ENCODE data around the gene CDH23. TPM values are rescaled to one million over a fixed set of nuclear protein-coding genes. Genes with fewer than 3 reads are reported as not detected.

The CDH23 gene
- total RNA-seq, 1 donor from 2014 or later = 5.4 TPM

GRCh38 chr10:71741029-71741428, 344.3 kb downstream of the CDH23 start:
- intact Hi-C loops (cut with micrococcal nuclease) = no loop called here
- ATAC-seq = no peak
- DNase-seq = no peak

DNA sequence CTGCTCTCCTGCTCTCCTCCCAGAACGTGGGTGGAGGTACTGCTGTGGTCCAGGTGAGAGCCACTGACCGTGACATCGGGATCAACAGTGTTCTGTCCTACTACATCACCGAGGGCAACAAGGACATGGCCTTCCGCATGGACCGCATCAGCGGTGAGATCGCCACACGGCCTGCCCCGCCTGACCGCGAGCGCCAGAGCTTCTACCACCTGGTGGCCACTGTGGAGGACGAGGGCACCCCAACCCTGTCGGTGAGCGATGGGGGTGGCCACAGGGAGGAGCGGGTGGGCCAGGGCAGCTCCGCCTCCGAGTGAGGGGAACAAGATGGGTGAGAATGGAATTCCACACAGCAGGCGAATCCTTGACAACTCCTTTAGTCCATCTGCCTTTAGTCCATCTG, 345.0 kb downstream of the CDH23 start:
- no peak for ATAC-seq
- intact Hi-C loops (cut with micrococcal nuclease) = no loop called here
- DNase-seq = no peak

DNA sequence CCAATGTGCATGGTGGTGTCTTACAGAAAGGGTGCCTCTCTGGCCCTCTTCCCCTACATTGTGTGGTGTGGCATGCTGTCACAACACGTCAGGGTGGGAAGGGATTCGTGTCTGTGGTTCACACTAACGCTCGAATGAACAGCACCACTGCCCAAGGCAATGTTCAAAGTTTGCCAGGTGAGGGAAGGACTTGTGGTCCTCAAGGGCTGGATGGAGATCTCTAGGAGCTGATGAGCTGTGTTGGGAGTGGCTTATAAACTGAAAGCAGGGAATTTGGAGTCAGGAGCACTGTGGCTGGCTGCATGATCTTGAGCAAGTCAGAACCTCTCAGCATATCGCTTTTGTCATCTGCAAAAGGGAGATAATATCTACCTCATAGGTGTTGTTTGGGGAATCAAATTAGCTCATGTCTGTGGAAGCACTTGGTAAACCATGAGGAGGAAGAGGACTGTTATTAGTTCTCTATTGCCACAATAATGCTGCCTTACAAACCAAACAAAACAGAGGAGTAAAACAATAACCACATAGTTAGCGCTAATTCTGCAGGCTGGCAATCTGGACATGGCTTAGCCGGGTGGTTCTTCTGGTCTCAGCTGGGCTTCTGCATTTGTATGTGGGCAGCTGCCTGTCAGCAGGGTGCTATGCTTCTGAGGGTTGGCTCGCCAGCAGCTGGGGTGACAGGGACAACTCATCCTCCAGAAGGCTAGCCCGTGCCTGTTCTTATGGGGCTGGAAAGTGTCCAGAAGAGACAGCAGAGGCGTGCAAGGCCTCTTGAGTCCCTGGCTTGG, 345.8 kb downstream of the CDH23 start:
- no peak for DNase-seq
- ATAC-seq = no peak

GRCh38 chr10:71743089-71743838, 346.5 kb downstream of the CDH23 start:
- ATAC-seq (no peak), DNase-seq (no peak)
- intact Hi-C loops (cut with micrococcal nuclease) = no loop called here

More for the DNA sequence above, 345.8 kb downstream of the CDH23 start:
- intact Hi-C loops (cut with micrococcal nuclease) = no loop called here

DNA sequence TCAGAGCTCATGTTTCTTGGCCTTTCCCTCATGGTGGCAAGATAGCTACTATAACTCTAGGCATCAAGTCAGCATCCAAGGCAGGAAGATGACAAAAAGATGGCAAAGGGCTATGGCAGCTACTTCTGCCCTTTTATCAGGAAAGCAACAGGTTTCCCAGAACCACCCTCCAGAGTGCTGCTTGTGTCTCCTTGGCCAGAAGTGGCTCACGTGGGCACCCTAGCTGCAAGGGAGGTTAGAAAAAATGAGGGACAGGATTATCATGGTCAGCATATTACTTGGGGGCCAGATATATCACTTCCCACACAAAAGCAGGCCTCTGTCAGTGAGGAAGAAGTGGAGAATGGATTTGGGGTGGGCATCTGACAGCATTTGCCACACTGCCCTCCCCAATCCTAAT, 347.1 kb downstream of the CDH23 start:
- intact Hi-C loops (cut with micrococcal nuclease) = no loop called here
- ATAC-seq = no peak

GRCh38 chr10:71744897-71745663, 348.4 kb downstream of the CDH23 start:
- no peak for ATAC-seq
- intact Hi-C loops (cut with micrococcal nuclease) = no loop called here
- DNase-seq = no peak

More for the DNA sequence above, 347.1 kb downstream of the CDH23 start:
- DNase-seq = no peak

- DNase-seq (no peak), ATAC-seq (no peak)
- intact Hi-C loops (cut with micrococcal nuclease) = no loop called here
These were observed 349.0 kb downstream of the CDH23 start for GRCh38 chr10:71745664-71746250.

GRCh38 chr10:71746344-71747037, 349.8 kb downstream of the CDH23 start:
- ATAC-seq (peak; percentile 68), DNase-seq (peak; percentile 75)
- intact Hi-C loops (cut with micrococcal nuclease) = no loop called here

GRCh38 chr10:71747039-71747531, 350.4 kb downstream of the CDH23 start:
- ATAC-seq = no peak
- intact Hi-C loops (cut with micrococcal nuclease) = no loop called here
- DNase-seq = no peak

- intact Hi-C loops (cut with micrococcal nuclease) = no loop called here
- ATAC-seq (peak; percentile 8), DNase-seq (peak; percentile 55)
These were observed 351.1 kb downstream of the CDH23 start for GRCh38 chr10:71747551-71748523.

DNA sequence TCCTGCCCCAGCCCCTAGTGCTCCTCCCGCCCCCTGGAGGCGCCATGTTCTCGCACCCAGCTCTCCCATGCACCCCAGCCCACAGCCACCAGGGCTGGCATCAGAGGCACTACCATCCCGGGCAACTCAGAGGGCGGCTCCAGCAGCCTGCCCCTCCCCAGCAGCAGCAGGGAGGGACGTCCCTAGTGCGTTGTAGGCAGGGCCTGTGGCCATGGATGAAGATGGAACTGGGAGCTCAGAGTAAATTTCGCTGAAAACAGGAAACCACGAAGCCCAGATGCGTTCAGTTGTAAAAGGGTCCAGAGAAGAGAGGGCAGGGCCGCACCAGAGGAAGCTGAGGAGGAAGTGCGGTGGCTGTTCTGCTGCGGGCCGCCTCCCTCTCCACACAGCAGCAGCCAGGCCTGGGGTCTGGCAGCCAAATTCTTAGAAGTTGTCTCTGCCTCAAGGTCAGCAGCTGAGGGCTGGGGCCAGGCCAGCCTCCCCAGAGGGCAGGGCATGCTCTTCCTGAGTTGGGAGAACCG, 352.0 kb downstream of the CDH23 start:
- ATAC-seq = peak; percentile 67

DNA sequence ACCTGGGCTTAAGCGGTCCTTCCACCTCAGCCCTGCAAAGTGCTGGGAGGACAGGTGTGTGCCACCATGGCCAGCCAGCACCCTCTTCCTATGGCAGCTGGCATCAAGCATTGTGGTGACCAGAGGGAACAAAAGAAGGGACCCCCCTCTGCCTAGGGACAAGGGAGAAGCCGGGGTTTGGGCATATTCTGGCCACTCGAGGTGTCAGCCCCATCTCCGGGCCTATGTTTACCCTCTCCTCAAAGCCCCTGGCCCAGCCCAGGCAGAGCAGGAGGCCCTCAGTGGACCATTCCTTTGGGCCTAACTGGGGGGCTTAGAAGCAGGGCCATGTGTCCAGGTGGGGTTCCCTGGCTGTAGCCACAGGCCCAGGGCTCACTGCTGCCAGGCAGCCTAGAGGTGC, 352.7 kb downstream of the CDH23 start:
- intact Hi-C loops (cut with micrococcal nuclease) = no loop called here
- DNase-seq = peak; percentile 23
- ATAC-seq = no peak

More for the DNA sequence above, 352.0 kb downstream of the CDH23 start:
- DNase-seq = peak; percentile 90
- intact Hi-C loops (cut with micrococcal nuclease) = no loop called here

GRCh38 chr10:71750124-71750841, 353.6 kb downstream of the CDH23 start:
- peak; percentile 45 for DNase-seq
- ATAC-seq = no peak
- intact Hi-C loops (cut with micrococcal nuclease) = no loop called here

DNA sequence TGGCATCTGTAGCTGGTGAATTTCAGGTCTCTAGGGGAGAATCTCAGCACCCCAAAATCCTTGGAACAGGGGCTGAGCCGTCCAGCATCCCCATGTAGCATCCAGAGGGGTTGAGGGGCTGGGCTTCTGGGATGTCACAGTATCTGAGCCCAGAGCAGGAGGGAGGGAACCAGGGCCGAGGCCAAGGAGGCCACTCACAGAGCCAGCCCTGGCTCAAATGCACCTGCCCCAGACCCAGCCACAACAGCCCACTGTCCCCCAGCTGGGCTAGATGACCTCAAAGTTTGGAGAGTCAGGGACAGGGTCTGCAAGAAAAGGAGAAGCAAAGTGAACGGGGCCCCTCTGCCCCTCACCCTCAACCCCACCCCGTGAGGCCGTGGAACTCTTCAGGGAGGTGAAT, 354.3 kb downstream of the CDH23 start:
- intact Hi-C loops (cut with micrococcal nuclease) = no loop called here
- DNase-seq (peak; percentile 22), ATAC-seq (no peak)

- intact Hi-C loops (cut with micrococcal nuclease) = no loop called here
These were observed 354.9 kb downstream of the CDH23 start for GRCh38 chr10:71751515-71752224.

More at GRCh38 chr10:71751515-71752224, 354.9 kb downstream of the CDH23 start:
- DNase-seq (peak; percentile 12), ATAC-seq (no peak)

Measured in left ventricle myocardium superior (tissue), 1 donor.